Fibroblast of the aortic adventitia (primary cell): ENCODE measurements around the gene EIF4E3. TPM values are rescaled to one million over a fixed set of nuclear protein-coding genes. Genes with fewer than 3 reads are reported as not detected.

Experiments used
- DNase-seq: peaks from one replicate; pipeline ENCODE4 v3.0.0-alpha.2; 2010; ENCODE audit warnings: low read depth
- H3K4me3 ChIP-seq: 2 replicates; pipeline ENCODE4 v1.5.1; 2011; ENCODE audit warnings: low read depth, mild to moderate bottlenecking, control low read depth, low read length, moderate library complexity
- CTCF ChIP-seq: IDR thresholded peaks from 2 replicates; pipeline ENCODE4 v1.5.1; 2011; ENCODE audit warnings: mild to moderate bottlenecking, low read length, control low read depth, inconsistent platforms; ENCODE audit not compliant: insufficient read depth
- total RNA-seq: library from RNA; depleted of rRNA; stranded (reverse); fragments of >200 nt; gene quantifications from 2 replicates; pipeline ENCODE4 v1.2.3, GENCODE V29; 2012; ENCODE audit warnings: low replicate concordance

Gene EIF4E3
- total RNA-seq, 1 donor, result 2.2 TPM

- DNase-seq, result peak; percentile 63
- no peak for TF ChIP-seq CTCF
- no peak overlapping the region for H3K4me3 ChIP-seq
Observed at GRCh38 chr3:71629289-71629688, 95.9 kb downstream of the EIF4E3 start.

GRCh38 chr3:71628522-71628921 is 96.7 kb downstream of the EIF4E3 start:
- no peak for TF ChIP-seq CTCF
- no peak for DNase-seq
- H3K4me3 ChIP-seq, result no peak overlapping the region

- H3K4me3 ChIP-seq, result no peak overlapping the region
- DNase-seq, result no peak
Observed at GRCh38 chr3:71625676-71626075, 99.5 kb downstream of the EIF4E3 start.

More at GRCh38 chr3:71625676-71626075, 99.5 kb downstream of the EIF4E3 start:
- no peak for TF ChIP-seq CTCF

Other genes with a start within 250 kb of the EIF4E3 start
- 43.3 and 115 TPM in 2 replicates for gene FOXP1, start 141.7 kb downstream of the EIF4E3 start, total RNA-seq
- 0.25 TPM in 1 of 2 replicates, not detected in the other for gene GPR27, start 28.5 kb upstream of the EIF4E3 start, total RNA-seq
- not detected in 2 replicates for gene PROK2, start 59.7 kb upstream of the EIF4E3 start, total RNA-seq